Activated B cell treated with CpG ODN at 0.5 μM for 24 hours (primary cell): ENCODE measurements around the gene CMC1. TPM values are rescaled to one million over a fixed set of nuclear protein-coding genes. Genes with fewer than 3 reads are reported as not detected.
"Not testable (repeated sequence)": the region's sequence is repeated elsewhere in the genome, so short reads cannot be mapped to it uniquely, and the experiment has no call there.

Experiments used
- ATAC-seq: fragments of 200-7000 bp; cut with Tn5 transposase; one replicate; pipeline ENCODE4 v1.10.0; 2021; ENCODE audit warnings: low read depth, mild to moderate bottlenecking, moderate library complexity
- CTCF ChIA-PET: fragments of 350-600 bp; sonication (Branson Sonifier 250); formaldehyde crosslinking; loops from one replicate; lab custom pipeline; 2021; ENCODE audit warnings: antibody characterized with exemption; lab: Charles Lee
- POLR2A ChIA-PET: fragments of 350-600 bp; sonication (Branson Sonifier 250); formaldehyde crosslinking; loops from one replicate; lab custom pipeline; 2021; ENCODE audit warnings: antibody characterized with exemption; lab: Charles Lee
- DNase-seq: peaks from one replicate; pipeline ENCODE4 v3.0.0; 2022
- H3K27ac Mint-ChIP-seq: one replicate; pipeline ENCODE4 v1.8.0; 2020; ENCODE audit warnings: mixed read lengths
- H3K27me3 Mint-ChIP-seq: one replicate; pipeline ENCODE4 v1.8.0; 2021; ENCODE audit warnings: mixed read lengths
- H3K36me3 Mint-ChIP-seq: one replicate; pipeline ENCODE4 v1.8.0; 2021; ENCODE audit warnings: low read depth, mixed read lengths
- H3K4me1 Mint-ChIP-seq: one replicate; pipeline ENCODE4 v1.8.0; 2021; ENCODE audit warnings: mixed read lengths
- H3K4me3 Mint-ChIP-seq: one replicate; pipeline ENCODE4 v1.8.0; 2020; ENCODE audit warnings: mild to moderate bottlenecking, mixed read lengths
- H3K9me3 Mint-ChIP-seq: one replicate; pipeline ENCODE4 v1.8.0; 2020; ENCODE audit warnings: mixed read lengths
- intact Hi-C: fragments of 100-400 bp; cut with micrococcal nuclease; formaldehyde crosslinking; loops from one replicate; pipeline ENCODE4 v1.15.1; 2024
- total RNA-seq: library from RNA; stranded (reverse); gene quantifications from 2 replicates; pipeline ENCODE4 v1.2.3, GENCODE V29; 2022
- TF ChIP-seq, protein P1 (sequence below): fragments of 200-600 bp; IDR thresholded peaks from one replicate; pipeline ENCODE4 v1.8.0; 2022; ENCODE audit warnings: antibody characterized with exemption, mild to moderate bottlenecking

The CMC1 gene
- 10.9 and 14.2 TPM in 2 replicates for total RNA-seq

- CTCF ChIA-PET = interaction anchor here (1.1 kb wide), 1 partner anchor 87 kb away, joined by 4 read pairs; no protein-coding TSS in a partner anchor
- TF ChIP-seq, protein P1, sequence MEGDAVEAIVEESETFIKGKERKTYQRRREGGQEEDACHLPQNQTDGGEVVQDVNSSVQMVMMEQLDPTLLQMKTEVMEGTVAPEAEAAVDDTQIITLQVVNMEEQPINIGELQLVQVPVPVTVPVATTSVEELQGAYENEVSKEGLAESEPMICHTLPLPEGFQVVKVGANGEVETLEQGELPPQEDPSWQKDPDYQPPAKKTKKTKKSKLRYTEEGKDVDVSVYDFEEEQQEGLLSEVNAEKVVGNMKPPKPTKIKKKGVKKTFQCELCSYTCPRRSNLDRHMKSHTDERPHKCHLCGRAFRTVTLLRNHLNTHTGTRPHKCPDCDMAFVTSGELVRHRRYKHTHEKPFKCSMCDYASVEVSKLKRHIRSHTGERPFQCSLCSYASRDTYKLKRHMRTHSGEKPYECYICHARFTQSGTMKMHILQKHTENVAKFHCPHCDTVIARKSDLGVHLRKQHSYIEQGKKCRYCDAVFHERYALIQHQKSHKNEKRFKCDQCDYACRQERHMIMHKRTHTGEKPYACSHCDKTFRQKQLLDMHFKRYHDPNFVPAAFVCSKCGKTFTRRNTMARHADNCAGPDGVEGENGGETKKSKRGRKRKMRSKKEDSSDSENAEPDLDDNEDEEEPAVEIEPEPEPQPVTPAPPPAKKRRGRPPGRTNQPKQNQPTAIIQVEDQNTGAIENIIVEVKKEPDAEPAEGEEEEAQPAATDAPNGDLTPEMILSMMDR = no peak
- intact Hi-C loops = loop anchor here (1.0 to 2.0 kb wide), 4 partner anchors 107 to 884 kb away; partner anchors contain the start of genes AZI2, SLC4A7 and ZCWPW2
These were observed at the start of gene CMC1 for GRCh38 chr3:28241221-28242160. TSS of gene CMC1 (plus strand) at chr3:28241619. CDS start at chr3:28241794, 175 bp downstream.

DNA sequence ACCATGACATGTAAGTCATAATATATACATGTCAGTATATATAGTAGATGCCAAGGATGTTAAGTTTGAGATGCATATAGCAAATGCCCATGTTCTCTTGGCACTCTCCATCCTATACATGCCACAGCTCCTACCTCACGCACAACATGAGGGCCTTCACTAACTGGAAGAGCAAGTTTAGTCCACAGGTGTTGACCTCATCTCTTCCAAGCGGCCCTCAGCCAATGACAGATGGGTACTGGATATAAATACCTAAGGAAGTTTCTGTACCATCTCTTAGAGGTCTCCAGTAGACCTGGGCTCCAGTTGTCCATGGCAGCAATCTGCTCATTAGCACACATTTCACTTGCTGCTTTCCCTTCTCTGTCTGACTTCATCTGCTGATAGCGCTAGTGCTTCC lies 43.3 kb upstream of the CMC1 start:
- Mint-ChIP-seq H3K27ac (no peak overlapping the region), H3K27me3 (peaks cover 4% of the 10 kb centered on the region), H3K36me3 (no peaks in the 10 kb centered on the region), H3K4me1 (no peaks in the 10 kb centered on the region), H3K4me3 (no peak overlapping the region), H3K9me3 (no peaks in the 10 kb centered on the region)
- ATAC-seq = no peak
- TF ChIP-seq, protein P1 = no peak
- ChIA-PET CTCF (no interaction called here), POLR2A (no interaction called here)
- DNase-seq = no peak
- intact Hi-C loops = no loop called here

More at GRCh38 chr3:28241221-28242160, at the start of gene CMC1:
- ATAC-seq (peak; percentile 94), DNase-seq (peak; percentile 88)
- Mint-ChIP-seq H3K4me1 (peaks cover 27% of the 10 kb centered on the region), H3K4me3 (peak within 1 kb of the TSS; percentile 98), H3K27me3 (no peaks in the 10 kb centered on the region), H3K27ac (peak within 1 kb of the TSS; percentile 89), H3K9me3 (no peaks in the 10 kb centered on the region), H3K36me3 (peaks cover 5% of the 10 kb centered on the region)
- POLR2A ChIA-PET = interaction anchor here (0.8 to 2.4 kb wide), 2 partner anchors 107 to 109 kb away, joined by 4 to 6 read pairs; partner anchors contain the start of genes AZI2 and ZCWPW2

DNA sequence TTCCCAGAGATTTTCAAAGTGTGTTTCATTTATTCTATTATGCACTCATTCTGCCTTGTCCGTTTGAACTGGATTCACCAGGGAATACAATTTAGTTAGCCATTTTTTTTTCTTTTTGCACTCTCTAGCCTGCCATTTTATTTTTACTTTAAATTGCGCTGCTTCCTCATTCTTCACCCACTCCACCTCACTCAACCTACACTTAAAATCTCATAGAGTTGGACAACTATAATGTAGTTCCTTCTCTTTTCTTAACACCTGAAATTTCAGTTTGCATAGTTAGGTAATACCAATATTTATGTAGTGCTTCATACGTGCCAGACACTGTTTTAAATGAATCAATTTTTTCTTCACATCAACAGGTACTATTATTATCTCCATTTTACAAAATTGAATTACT lies 42.4 kb upstream of the CMC1 start:
- H3K9me3 Mint-ChIP-seq = no peaks in the 10 kb centered on the region
- intact Hi-C loops = no loop called here
- H3K36me3 Mint-ChIP-seq = no peaks in the 10 kb centered on the region
- H3K4me1 Mint-ChIP-seq = no peaks in the 10 kb centered on the region
- ChIA-PET CTCF (no interaction called here), POLR2A (no interaction called here)
- DNase-seq = no peak
- no peak for ATAC-seq
- no peak overlapping the region for H3K4me3 Mint-ChIP-seq
- TF ChIP-seq, protein P1 = no peak
- no peak overlapping the region for H3K27ac Mint-ChIP-seq
- H3K27me3 Mint-ChIP-seq = peaks cover 4% of the 10 kb centered on the region

DNA sequence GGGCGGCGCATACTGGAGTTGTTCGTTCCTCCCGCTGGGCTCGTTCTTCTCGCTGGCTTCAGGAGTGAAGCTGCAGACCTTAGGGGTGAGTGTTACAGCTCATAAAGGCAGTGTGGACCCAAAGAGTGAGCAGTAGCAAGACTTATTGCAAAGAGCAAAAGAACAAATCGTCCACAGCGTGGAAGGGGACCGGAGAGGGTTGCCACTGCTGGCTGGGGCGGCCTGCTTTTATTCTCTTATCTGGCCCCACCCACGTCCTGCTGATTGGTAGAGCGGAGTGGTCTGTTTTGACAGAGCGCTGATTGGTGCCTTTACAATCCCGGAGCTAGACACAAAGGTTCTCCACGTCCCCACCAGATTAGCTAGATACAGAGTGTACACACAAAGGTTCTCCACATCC lies 41.8 kb upstream of the CMC1 start:
- POLR2A ChIA-PET, DNase-seq, intact Hi-C loops, H3K27ac Mint-ChIP-seq, H3K9me3 Mint-ChIP-seq, H3K27me3 Mint-ChIP-seq, H3K4me3 Mint-ChIP-seq, H3K36me3 Mint-ChIP-seq, H3K4me1 Mint-ChIP-seq, ATAC-seq, CTCF ChIA-PET: not testable (repeated sequence)

DNA sequence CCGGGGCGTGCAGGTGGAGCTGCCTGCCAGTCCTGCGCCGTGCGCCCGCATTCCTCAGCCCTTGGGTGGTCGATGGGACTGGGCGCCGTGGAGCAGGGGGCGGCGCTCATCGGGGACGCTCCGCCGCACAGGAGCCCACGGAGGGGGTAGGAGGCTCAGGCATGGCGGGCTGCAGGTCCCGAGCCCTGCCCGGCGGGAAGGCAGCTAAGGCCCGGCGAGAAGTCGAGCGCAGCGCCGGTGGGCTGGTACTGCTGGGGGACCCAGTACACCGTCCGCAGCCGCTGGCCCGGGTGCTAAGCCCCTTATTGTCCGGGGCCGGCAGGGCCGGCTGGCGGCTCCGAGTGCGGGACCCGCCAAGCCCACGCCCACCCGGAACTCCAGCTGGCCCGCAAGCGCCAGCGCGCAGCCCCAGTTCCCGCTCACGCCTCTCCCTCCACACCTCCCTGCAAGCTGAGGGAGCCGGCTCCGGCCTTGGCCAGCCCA lies 41.0 kb upstream of the CMC1 start:
- intact Hi-C loops, H3K36me3 Mint-ChIP-seq, H3K27me3 Mint-ChIP-seq, H3K4me3 Mint-ChIP-seq, CTCF ChIA-PET, H3K27ac Mint-ChIP-seq, H3K4me1 Mint-ChIP-seq, ATAC-seq, DNase-seq, H3K9me3 Mint-ChIP-seq, POLR2A ChIA-PET: not testable (repeated sequence)

GRCh38 chr3:28206479-28206878 lies 34.9 kb upstream of the CMC1 start:
- ChIA-PET POLR2A (no interaction called here), CTCF (no interaction called here)
- Mint-ChIP-seq H3K27ac (no peak overlapping the region), H3K27me3 (peaks cover under 1% of the 10 kb centered on the region), H3K4me1 (peaks cover 8% of the 10 kb centered on the region), H3K36me3 (no peaks in the 10 kb centered on the region), H3K4me3 (no peak overlapping the region), H3K9me3 (no peaks in the 10 kb centered on the region)
- ATAC-seq (no peak), DNase-seq (no peak)
- TF ChIP-seq, protein P1 = no peak
- intact Hi-C loops = no loop called here
